HFF-Myc (cell line): ENCODE data around the gene GPR83.

Experiments used
- DNase-seq: peaks from one replicate; pipeline ENCODE4 v3.0.0-alpha.2; 2011; ENCODE audit warnings: low read depth; ENCODE audit errors: extremely low read depth
- H3K4me3 ChIP-seq: replicated peaks from 2 replicates; pipeline ENCODE4 v1.5.1; 2011; ENCODE audit warnings: low read depth, mild to moderate bottlenecking, control low read depth, low read length
- TF ChIP-seq, protein P1 (sequence below): IDR thresholded peaks from 2 replicates; pipeline ENCODE4 v1.5.1; 2012; ENCODE audit warnings: mild to moderate bottlenecking, low read depth, low read length, control low read depth; ENCODE audit errors: missing control alignments

GPR83 gene

DNA sequence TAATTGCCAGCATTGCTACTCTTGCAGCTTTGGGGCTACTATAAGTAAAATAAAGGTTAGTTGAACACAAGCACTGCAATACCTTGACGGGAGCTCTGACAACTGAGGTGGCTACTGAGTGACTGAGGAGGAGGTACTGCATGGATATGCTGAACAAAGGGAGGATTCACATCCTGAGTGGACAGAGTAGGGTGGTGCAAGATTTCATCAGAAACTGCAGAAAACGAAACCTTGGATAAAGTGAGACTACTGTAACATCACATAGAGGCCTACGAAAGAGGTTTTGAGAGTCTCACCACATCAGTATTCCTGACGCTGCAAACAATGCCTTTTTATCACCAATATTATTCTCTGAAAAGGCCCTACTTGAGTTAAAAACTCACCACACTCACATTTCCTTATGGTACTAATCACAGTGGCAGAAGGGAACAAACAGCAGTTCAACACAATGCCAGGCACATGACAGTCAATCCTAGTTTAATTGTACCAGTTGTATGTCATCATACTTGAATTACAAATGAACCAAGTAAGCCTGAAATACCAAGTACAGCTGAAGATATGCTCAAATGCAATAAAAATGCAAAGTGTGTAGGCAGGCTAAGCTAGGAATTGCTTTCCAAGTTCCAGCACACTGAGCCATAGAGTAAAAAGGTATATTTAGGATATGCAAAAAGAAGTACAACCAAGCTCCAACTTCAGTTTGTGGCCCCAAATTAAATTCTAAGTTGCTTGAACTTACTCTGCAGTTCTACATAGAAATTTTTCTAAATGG, 4.0 kb upstream of the GPR83 start:
- no peak for DNase-seq
- TF ChIP-seq, protein P1, sequence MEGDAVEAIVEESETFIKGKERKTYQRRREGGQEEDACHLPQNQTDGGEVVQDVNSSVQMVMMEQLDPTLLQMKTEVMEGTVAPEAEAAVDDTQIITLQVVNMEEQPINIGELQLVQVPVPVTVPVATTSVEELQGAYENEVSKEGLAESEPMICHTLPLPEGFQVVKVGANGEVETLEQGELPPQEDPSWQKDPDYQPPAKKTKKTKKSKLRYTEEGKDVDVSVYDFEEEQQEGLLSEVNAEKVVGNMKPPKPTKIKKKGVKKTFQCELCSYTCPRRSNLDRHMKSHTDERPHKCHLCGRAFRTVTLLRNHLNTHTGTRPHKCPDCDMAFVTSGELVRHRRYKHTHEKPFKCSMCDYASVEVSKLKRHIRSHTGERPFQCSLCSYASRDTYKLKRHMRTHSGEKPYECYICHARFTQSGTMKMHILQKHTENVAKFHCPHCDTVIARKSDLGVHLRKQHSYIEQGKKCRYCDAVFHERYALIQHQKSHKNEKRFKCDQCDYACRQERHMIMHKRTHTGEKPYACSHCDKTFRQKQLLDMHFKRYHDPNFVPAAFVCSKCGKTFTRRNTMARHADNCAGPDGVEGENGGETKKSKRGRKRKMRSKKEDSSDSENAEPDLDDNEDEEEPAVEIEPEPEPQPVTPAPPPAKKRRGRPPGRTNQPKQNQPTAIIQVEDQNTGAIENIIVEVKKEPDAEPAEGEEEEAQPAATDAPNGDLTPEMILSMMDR: no peak
- no peak overlapping the region for H3K4me3 ChIP-seq

DNA sequence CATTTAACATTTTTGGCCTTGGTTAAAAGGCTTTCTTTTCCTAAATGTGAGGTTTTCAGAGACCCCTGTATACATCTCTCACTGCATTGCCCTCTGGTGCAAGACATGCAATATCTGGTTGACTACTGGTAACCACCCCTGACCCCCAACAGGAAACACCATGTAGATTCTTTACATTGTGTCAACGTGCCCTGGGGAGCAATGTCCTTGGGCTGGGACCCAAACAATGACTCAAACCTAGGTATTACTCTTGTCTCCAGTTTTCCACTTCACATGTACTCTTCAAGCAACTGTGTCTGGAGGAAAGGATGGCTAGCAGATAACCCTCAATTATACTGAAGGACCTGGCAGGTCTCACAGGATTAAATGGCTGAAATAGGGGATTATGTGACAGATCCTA, 1.1 kb upstream of the GPR83 start:
- TF ChIP-seq, protein P1: no peak
- H3K4me3 ChIP-seq: no peak overlapping the region
- no peak for DNase-seq

DNA sequence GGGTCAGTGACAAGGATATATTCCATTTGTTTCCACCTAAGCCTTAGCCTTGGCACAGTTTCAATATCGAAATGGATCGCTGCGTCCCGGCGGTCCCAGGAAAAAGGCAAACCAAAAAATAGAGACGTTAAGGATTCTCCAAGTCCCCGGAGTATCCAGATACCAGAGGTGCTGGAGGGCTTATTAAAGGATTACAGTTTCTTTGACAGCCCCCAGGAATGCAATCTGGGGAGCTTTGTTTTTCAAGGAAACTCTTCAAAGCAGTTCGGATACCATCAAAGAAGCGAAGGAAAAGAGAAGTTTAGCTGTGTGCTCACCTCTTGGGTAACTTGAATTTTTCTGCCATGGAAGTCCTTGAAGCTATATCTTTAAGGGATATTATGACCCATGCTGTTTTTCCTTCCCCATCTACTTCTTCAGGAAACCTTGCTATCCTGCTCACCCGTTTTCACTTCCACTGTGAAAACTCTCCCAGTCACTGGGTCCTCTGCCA, 600 bp upstream of the GPR83 start:
- peak overlapping the region; percentile 32 for H3K4me3 ChIP-seq
- DNase-seq: no peak
- TF ChIP-seq, protein P1: no peak

DNA sequence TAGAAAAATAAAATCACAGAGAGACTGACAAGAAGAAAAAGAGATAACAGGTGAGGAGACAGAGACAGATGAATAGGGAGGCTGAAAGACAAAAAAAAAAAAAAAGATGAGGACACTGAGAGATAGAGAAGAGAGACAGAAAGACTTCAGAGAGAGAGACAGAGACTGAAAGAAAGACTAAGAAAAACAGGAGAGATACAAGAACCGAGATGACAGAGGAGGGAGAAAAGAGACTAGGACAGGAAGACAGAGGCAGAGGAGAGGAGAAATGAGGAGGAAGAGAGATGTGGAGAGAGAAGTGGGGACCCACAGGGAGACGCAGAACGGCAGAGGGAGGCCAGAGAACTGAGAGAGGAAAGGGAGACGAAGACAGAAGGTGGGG, 771 bp downstream of the GPR83 start:
- no peak for DNase-seq
- H3K4me3 ChIP-seq: no peak overlapping the region
- TF ChIP-seq, protein P1: no peak

DNA sequence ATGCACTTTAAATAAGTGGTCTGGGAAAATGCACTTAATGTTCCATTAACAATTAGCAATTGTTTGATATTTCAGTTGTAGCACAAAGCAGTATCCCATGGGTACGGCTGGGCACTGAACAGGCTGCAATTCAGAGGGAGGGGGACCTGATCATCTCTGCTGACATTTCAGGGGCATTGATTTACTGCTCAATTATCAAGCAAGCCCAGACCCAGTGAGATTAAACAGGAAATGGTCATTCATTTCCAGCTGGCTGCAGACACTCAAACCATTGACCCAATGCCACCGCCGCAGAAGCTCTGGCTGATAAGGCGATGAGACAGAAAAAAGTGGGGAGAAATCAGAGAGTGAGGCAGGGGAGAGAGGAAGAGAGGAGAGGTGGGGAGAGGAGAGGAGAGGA, 1.2 kb downstream of the GPR83 start:
- DNase-seq: no peak
- H3K4me3 ChIP-seq: no peak overlapping the region
- TF ChIP-seq, protein P1: no peak

DNA sequence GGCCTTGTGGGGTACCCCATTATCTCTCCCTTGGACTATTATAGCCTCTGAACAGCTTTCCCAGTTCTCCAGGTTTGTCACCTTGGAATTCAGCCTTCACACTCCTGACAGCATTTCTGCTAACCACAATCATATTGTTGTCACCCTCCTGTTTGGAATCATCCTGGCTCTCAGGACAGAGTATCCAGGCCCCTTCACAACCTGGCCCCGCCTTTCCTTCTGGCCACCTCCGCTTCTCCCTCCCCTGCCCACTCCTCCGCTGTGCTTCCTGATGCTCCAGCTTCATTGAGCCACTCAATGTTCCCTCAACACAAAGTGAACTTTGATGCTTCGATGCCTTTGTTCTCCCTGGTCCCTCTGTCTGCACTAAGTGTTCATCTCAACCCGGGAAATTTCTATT, 3.1 kb downstream of the GPR83 start:
- DNase-seq: no peak
- H3K4me3 ChIP-seq: no peak overlapping the region
- TF ChIP-seq, protein P1: no peak
